Stimulated activated CD8-positive, alpha-beta memory T cell treated with anti-CD3 and anti-CD28 coated beads, Interleukin-2, amount 100 ng/mL, for 48 hours (primary cell): ENCODE measurements around the gene CTBS.

Experiments used
- DNase-seq, 2 donors: peaks; one replicate each; pipeline ENCODE4 v3.0.0-alpha.2; 2020; ENCODE audit warnings: low read depth in 2 of 2

The CTBS gene

DNA sequence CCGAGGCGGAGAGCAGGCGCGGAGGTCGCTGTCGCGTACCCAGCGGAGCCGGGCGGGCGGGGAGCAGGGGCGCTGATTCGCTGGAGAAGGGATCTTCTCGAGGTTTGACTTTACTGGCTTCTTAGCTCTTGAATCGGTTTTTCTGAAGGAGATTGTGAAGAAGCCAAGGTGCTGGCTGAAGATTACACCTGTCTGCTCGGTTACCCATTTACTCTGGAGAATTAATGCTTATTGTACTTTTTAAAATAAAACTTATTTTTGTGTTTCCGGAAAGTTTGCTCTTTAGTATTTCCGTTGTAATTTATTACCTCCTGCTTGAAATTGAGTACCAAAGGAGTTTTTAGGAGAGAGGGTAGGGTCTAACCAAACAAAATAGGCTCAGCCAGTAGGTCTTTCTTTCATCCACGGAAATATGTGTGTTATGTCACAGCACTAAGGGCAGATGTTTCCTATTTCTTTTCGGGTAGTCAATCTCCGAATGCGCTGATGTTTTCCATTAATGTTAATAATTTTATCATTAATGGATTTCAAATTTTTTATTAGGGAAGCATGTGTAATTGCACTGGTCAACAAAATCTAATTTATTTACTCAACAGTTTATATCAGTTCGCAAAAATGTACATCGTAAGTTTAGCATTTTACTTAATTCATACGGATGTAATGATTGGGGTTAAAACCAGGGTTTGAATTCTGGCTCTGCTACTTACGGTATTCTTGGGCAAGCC lies 67.3 kb downstream of the CTBS start:
- no peak for DNase-seq

DNA sequence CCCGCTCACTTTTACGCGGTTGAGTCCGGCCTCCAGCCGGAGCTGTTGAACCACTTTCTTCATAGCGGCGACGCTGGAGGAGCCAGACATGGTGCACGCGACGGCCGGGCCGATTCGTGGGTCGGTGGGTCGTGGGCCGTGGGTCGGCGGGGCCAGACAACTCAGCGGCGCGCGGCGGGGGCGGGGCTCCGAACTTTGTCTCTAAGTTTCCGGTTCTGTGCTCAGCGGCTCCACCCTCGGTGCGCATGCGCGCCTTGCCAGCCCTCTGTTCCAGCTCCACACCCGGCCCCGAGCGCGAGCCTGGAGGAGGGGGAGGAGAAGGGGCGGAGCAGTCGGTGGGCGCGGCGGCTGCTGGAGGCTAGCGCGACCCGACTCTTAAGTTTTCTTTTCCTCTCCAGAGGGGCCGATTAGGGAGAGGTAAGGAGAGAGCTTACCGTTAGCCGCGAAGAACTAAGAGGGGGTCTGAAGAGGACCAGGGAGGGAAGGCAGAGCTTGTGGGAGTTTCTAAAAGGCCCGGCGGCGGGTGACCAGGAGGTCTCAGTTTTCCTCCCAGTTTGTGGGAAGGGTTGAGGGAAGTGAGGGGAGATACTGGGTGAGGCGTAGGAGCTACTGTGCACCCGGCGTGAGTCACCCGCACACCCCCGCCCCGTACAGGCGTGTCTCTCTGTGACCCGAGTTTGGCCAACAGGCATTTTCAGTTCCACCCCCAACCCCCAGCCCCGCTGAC lies 68.1 kb downstream of the CTBS start, which contains the start of the genes GNG5 and SPATA1:
GNG5 (minus strand) TSS at position 580 of the 727 bp plus-strand sequence; CDS start at position 90, 490 bp downstream.
SPATA1 (plus strand) TSS at position 385 of the 727 bp plus-strand sequence. CDS start 9,974 bp downstream, outside the sequence.
- peak; percentile 98 for DNase-seq

DNA sequence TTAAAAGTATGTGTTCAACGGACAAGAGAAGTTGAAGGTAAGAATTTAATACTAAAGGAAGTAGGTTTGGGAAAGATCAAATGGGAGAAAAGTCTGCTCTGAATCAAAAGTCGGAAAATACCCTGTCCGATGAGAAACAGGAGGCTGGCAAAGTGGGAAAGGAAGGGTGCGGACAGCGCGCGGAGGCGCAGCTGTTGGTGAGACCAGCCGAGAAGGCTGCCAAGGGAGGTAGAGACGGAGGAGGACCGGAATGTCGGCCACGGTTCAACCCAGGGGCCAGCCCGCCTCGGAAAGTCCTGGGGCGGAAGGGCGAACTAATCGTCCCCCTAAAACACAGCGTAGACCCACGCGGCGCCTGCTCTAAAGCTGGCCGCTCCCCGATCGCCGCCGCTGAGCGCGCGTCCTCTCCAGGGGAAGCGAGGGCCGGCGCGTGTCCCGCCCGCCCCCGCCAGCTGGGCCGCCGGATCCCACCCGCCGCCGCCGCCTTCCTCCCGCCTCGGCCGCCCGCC lies 68.7 kb downstream of the CTBS start:
- DNase-seq: no peak

DNA sequence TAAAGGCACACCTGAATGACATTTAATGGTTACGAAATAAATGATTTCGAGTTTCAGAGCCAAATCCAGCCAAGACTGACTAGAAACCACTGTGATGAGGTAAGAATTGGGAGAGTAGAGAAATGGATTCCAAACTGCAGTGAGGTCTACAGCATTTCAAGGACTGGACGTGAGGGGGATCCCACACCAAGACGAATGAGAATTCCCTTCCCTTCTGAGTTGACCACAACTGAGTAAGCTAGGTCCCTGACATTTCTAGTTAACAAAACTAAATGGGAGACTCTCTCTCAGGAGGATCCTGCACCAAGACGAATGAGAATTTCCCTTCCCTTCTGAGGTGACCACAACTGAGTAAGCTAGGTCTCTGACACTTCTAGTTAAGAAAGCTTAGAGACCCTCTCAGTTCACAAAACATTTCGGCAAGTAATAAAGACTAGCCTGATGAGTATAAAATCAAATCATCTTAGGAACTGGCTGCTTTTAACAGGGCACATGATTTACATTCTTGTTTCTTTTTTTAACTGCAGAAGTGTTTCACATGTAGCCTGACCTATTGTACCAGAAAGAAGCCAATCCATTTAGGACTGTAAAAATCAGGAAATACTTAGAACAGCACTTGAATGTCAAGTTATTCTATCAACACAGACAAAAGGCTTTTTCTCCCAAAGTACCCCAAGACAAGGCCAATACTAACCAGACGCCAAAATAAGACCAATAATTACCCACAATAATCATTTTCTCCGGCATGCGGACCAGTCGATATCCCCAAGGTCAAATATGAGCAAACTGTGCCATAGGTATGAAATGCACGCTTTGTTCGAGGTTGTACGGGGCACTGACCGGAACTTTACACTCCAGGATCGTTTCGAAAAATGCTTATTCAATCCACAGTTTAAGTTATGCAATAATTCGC lies 69.4 kb downstream of the CTBS start:
- DNase-seq: no peak

DNA sequence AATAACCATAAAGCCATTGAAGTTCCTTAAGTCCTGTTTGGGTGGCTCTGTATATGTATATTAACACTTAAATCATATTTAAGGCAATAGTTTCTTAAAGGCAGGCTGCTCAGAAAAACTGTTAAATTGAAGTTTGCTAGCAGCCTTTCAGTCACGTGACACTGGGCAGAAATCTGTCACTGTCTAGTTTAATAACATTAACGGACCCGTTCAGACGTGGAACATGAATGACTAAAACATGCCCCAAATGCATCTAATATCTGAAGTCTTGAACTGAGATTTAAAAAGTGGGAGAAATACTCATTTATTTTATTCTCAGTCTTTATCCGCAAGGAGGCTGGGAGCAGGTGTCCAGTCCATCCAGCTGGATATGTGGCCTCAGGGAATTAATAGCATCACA lies 71.3 kb downstream of the CTBS start:
- no peak for DNase-seq
